ENCODE results near the gene SGSM2. TPM values are rescaled to one million over a fixed set of nuclear protein-coding genes. Genes with fewer than 3 reads are reported as not detected.

Gene SGSM2
- 100 to 1,000 TPM in 2 of 4 donors, 10 to 100 TPM in 2; 48.2 to 117 (median 90.4) TPM for total RNA-seq

- peaks cover 27% of the 10 kb centered on the region for H3K4me1 ChIP-seq
- peak within 1 kb of the TSS; percentile 97 for H3K4me3 ChIP-seq
- peaks cover 33% of the 10 kb centered on the region for H3K36me3 ChIP-seq
- H3K27me3 ChIP-seq = no peaks in the 10 kb centered on the region
- TF ChIP-seq CTCF (IDR thresholded peaks at IDR 0.05) = no peak
- no peak for TF ChIP-seq EP300 (IDR thresholded peaks at IDR 0.05)
- no peak for TF ChIP-seq POLR2AphosphoS5 (IDR thresholded peaks at IDR 0.05)
- TF ChIP-seq POLR2A (IDR thresholded peaks at IDR 0.05) = no peak
- H3K9me3 ChIP-seq = no peaks in the 10 kb centered on the region
- WGBS = 0% methylated on average over 15 of the region's 77 CpGs
- peak within 1 kb of the TSS; percentile 92 for H3K27ac ChIP-seq
- DNase-seq (ENCODE audit: low spot score in 2 of 2) = peak in 1 of 2 donors; percentile 84
Observed at GRCh38 chr17:2336852-2337543, at the start of gene SGSM2. Gene SGSM2, plus strand, starts transcription at chr17:2337501. Its CDS starts 188 bp downstream, at chr17:2337689.

- 96% methylated on average over 5 of the region's 5 CpGs for WGBS
Observed at GRCh38 chr17:2289878-2290478, 47.3 kb upstream of the SGSM2 start.

DNA sequence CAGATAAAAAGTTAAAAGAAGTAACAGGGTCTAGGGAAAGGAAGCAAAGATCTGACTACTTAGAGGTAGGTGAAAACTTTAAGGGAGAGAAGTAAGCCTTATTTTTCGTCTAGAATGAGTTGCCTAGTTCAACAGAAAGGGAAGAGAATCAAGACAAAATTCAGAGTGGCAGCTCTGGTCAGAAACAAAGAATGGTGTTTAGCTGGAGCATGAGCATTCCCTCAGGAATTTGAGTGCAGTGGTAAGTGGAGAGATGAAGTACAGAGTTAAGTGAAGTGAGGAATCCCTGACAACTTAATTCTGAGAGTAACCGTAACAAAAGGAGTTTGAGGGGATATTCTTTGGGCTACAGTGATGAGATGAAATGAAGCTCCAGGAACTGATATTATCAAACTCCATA lies 45.2 kb upstream of the SGSM2 start:
- Histone ChIP-seq H3K27me3 (no peaks in the 10 kb centered on the region), H3K4me3 (no peak overlapping the region), H3K4me1 (no peaks in the 10 kb centered on the region), H3K27ac (no peak overlapping the region), H3K36me3 (peaks cover 85% of the 10 kb centered on the region), H3K9me3 (no peaks in the 10 kb centered on the region)
- TF ChIP-seq POLR2A (IDR thresholded peaks at IDR 0.05) (no peak), POLR2AphosphoS5 (IDR thresholded peaks at IDR 0.05) (no peak)
- DNase-seq (ENCODE audit: low spot score in 2 of 2) = no peak
- 88% methylated on average over 2 of the region's 2 CpGs for WGBS

More at GRCh38 chr17:2289878-2290478, 47.3 kb upstream of the SGSM2 start:
- TF ChIP-seq CTCF (IDR thresholded peaks at IDR 0.05) = no peak
- TF ChIP-seq EP300 (IDR thresholded peaks at IDR 0.05) = no peak
- TF ChIP-seq POLR2AphosphoS5 (IDR thresholded peaks at IDR 0.05) = no peak
- no peak for TF ChIP-seq POLR2A (IDR thresholded peaks at IDR 0.05)
- Histone ChIP-seq H3K4me1 (no peaks in the 10 kb centered on the region), H3K27me3 (no peaks in the 10 kb centered on the region), H3K9me3 (no peaks in the 10 kb centered on the region), H3K4me3 (no peak overlapping the region), H3K36me3 (peaks cover 78% of the 10 kb centered on the region), H3K27ac (no peak overlapping the region)
- DNase-seq (ENCODE audit: low spot score in 2 of 2) = no peak

DNA sequence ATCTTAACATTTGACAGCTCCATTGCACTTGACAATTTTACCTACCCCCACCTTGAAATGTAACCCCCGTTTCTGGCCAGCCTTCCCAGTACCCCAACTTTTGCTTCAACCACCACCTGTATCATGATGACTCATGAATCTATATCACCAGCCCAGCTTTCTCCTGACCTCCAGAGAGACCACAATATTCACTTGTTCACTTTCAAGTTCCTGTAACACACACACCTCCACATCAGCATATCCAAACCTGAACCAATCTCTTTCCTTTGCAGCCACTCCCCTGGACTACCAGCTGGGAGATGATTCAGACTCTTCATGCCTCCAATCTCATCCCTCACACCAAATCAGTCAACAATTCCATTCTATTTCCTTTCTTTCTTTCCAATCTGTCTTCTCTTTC lies 41.7 kb upstream of the SGSM2 start:
- H3K36me3 ChIP-seq = peaks cover 89% of the 10 kb centered on the region
- no peak overlapping the region for H3K4me3 ChIP-seq
- TF ChIP-seq EP300 (IDR thresholded peaks at IDR 0.05) = no peak
- TF ChIP-seq POLR2A (IDR thresholded peaks at IDR 0.05) = no peak
- TF ChIP-seq CTCF (IDR thresholded peaks at IDR 0.05) = no peak
- no peak for TF ChIP-seq POLR2AphosphoS5 (IDR thresholded peaks at IDR 0.05)
- DNase-seq (ENCODE audit: low spot score in 2 of 2) = peak in 1 of 2 donors; percentile 34
- H3K9me3 ChIP-seq = no peaks in the 10 kb centered on the region
- WGBS = 84% methylated on average over 1 of the region's 1 CpG
- no peaks in the 10 kb centered on the region for H3K4me1 ChIP-seq
- no peak overlapping the region for H3K27ac ChIP-seq
- H3K27me3 ChIP-seq = no peaks in the 10 kb centered on the region

DNA sequence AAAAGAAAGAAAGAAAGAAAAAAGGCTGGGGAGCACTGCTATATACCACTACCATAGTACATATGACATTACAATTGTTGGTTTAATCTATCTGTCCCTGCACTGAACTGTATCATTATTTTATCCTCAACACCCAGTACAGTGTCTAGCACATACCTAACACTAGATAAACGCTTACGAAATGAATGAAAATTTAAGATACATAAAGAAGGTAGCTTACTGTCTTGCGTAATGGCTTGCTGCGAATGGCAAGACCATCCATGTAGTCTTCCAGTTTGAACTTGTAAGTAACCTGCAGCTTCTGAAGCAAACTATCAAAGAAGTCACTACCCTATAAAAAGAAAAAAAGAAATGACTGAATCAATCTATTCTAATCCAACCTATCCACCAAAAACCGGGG lies 40.3 kb upstream of the SGSM2 start:
- no peak for DNase-seq (ENCODE audit: low spot score in 2 of 2)
- Histone ChIP-seq H3K4me3 (no peak overlapping the region), H3K27me3 (no peaks in the 10 kb centered on the region), H3K9me3 (no peaks in the 10 kb centered on the region), H3K36me3 (peaks cover 74% of the 10 kb centered on the region), H3K27ac (no peak overlapping the region), H3K4me1 (peaks cover 9% of the 10 kb centered on the region)
- no peak for TF ChIP-seq EP300 (IDR thresholded peaks at IDR 0.05)
- TF ChIP-seq POLR2A (IDR thresholded peaks at IDR 0.05) = no peak
- TF ChIP-seq CTCF (IDR thresholded peaks at IDR 0.05) = no peak
- no peak for TF ChIP-seq POLR2AphosphoS5 (IDR thresholded peaks at IDR 0.05)
- 84% methylated on average over 5 of the region's 5 CpGs for WGBS

Data from suprapubic skin (tissue), 4 donors.